Liver (tissue), 9 donors: ENCODE measurements around the gene KDM5A. TPM values are rescaled to one million over a fixed set of nuclear protein-coding genes. Genes with fewer than 3 reads are reported as not detected.

ENCODE experiments used
- DNase-seq: peaks from one replicate; pipeline ENCODE4 v3.0.0-alpha.2; 2017; ENCODE audit warnings: low spot score
- H3K27ac ChIP-seq, 2 donors: one replicate each; pipeline ENCODE4 v1.7.0; 2013; ENCODE audit warnings: inconsistent platforms in 2 of 2, low read length in 2 of 2, control low read depth in 1 of 2, low read depth in 1 of 2, mild to moderate bottlenecking in 1 of 2
- H3K27me3 ChIP-seq, 4 donors: one replicate each; pipeline versions ENCODE4 v1.6.1 to v1.7.0; 2013; ENCODE audit warnings: low read length in 3 of 4, inconsistent platforms in 1 of 4, mild to moderate bottlenecking in 1 of 4, moderate library complexity in 1 of 4; ENCODE audit not compliant: control insufficient read depth in 4 of 4, insufficient read depth in 4 of 4
- H3K36me3 ChIP-seq, 4 donors: one replicate each; pipeline versions ENCODE4 v1.6.1 to v1.7.0; 2013; ENCODE audit warnings: low read length in 3 of 4, mild to moderate bottlenecking in 3 of 4, low read depth in 1 of 4, moderate library complexity in 1 of 4; ENCODE audit not compliant: control insufficient read depth in 4 of 4, insufficient read depth in 3 of 4
- H3K4me1 ChIP-seq, 4 donors: one replicate each; pipeline versions ENCODE4 v1.6.1 to v1.7.0; 2013; ENCODE audit warnings: low read length in 3 of 4, mild to moderate bottlenecking in 3 of 4, moderate library complexity in 1 of 4; ENCODE audit not compliant: control insufficient read depth in 4 of 4, insufficient read depth in 4 of 4
- H3K4me3 ChIP-seq, 3 donors: one replicate each; pipeline versions ENCODE4 v1.6.1 to v1.7.0; 2013; ENCODE audit warnings: low read length in 3 of 3, control low read depth in 1 of 3, low read depth in 1 of 3, mild to moderate bottlenecking in 1 of 3
- H3K9ac ChIP-seq, 2 donors: one replicate each; pipeline ENCODE4 v1.7.0; 2013; ENCODE audit warnings: low read length in 2 of 2, mild to moderate bottlenecking in 2 of 2, moderate library complexity in 2 of 2, control low read depth in 1 of 2, low read depth in 1 of 2
- H3K9me3 ChIP-seq, 4 donors: one replicate each; pipeline versions ENCODE4 v1.6.1 to v1.7.0; 2013; ENCODE audit warnings: low read length in 3 of 4; ENCODE audit not compliant: control insufficient read depth in 4 of 4
- ATF3 ChIP-seq: IDR thresholded peaks from 2 replicates; pipeline ENCODE4 v1.6.1; 2016; ENCODE audit warnings: antibody characterized with exemption
- CTCF ChIP-seq: fragments of 150-350 bp; IDR thresholded peaks from 2 replicates; pipeline ENCODE4 v1.5.1; 2017; ENCODE audit warnings: improper control_type of control experiment, low read depth, low read length; ENCODE audit not compliant: missing input control
- EGR1 ChIP-seq, 2 donors: IDR thresholded peaks; 2 replicates each; pipeline ENCODE4 v1.6.1; 2016 to 2018; ENCODE audit warnings: antibody characterized with exemption in 2 of 2, low read depth in 2 of 2
- FOXA1 ChIP-seq: IDR thresholded peaks from 2 replicates; pipeline ENCODE4 v1.6.1; 2016; ENCODE audit warnings: antibody characterized with exemption
- FOXA2 ChIP-seq: IDR thresholded peaks from 2 replicates; pipeline ENCODE4 v1.6.1; 2016; ENCODE audit warnings: antibody characterized with exemption
- GABPA ChIP-seq, 2 donors: IDR thresholded peaks in 1 of 2; conservative IDR thresholded peaks in 1 of 2; 2 replicates each; pipeline ENCODE4 v1.6.1; 2016; ENCODE audit warnings: antibody characterized with exemption in 2 of 2, mild to moderate bottlenecking in 1 of 2, moderate library complexity in 1 of 2
- HNF4A ChIP-seq, 2 donors: conservative IDR thresholded peaks; 2 replicates each; pipeline ENCODE4 v1.6.1; 2016; ENCODE audit warnings: antibody characterized with exemption in 2 of 2, mild to moderate bottlenecking in 2 of 2
- HNF4G ChIP-seq: IDR thresholded peaks from 2 replicates; pipeline ENCODE4 v1.6.1; 2016; ENCODE audit warnings: antibody characterized with exemption
- JUND ChIP-seq, 2 donors: IDR thresholded peaks; 2 replicates each; pipeline ENCODE4 v1.6.1; 2016; ENCODE audit warnings: antibody characterized with exemption in 2 of 2
- MAX ChIP-seq: IDR thresholded peaks from 2 replicates; pipeline ENCODE4 v1.6.1; 2016; ENCODE audit warnings: antibody characterized with exemption
- NR2F2 ChIP-seq: IDR thresholded peaks from 2 replicates; pipeline ENCODE4 v1.6.1; 2016; ENCODE audit warnings: antibody characterized with exemption
- RAD21 ChIP-seq, 2 donors: IDR thresholded peaks; 2 replicates each; pipeline ENCODE4 v1.6.1; 2016; ENCODE audit warnings: antibody characterized with exemption in 2 of 2, mild to moderate bottlenecking in 2 of 2
- REST ChIP-seq: IDR thresholded peaks from 2 replicates; pipeline ENCODE4 v1.6.1; 2016; ENCODE audit warnings: antibody characterized with exemption, mild to moderate bottlenecking
- RXRA ChIP-seq, 2 donors: IDR thresholded peaks; 2 replicates each; pipeline ENCODE4 v1.6.1; 2017 to 2018; ENCODE audit warnings: antibody characterized with exemption in 2 of 2, mild to moderate bottlenecking in 1 of 2
- SP1 ChIP-seq: IDR thresholded peaks from 2 replicates; pipeline ENCODE4 v1.6.1; 2018; ENCODE audit warnings: antibody characterized with exemption, mild to moderate bottlenecking
- TAF1 ChIP-seq: conservative IDR thresholded peaks from 2 replicates; pipeline ENCODE4 v1.6.1; 2016; ENCODE audit warnings: antibody characterized with exemption, mild to moderate bottlenecking
- YY1 ChIP-seq: IDR thresholded peaks from 2 replicates; pipeline ENCODE4 v1.6.1; 2016; ENCODE audit warnings: antibody characterized with exemption, mild to moderate bottlenecking
- ZBTB33 ChIP-seq: IDR thresholded peaks from 2 replicates; pipeline ENCODE4 v1.6.1; 2016; ENCODE audit warnings: antibody characterized with exemption
- WGBS: extraction: QIAGEN DNeasy Blood & Tissue Kit; methylation state at CpG from one replicate; pipeline ENCODE4 v1.1.7; 2013; 5-methylcytosine and 5-hydroxymethylcytosine counted together
- polyA plus RNA-seq, 2 donors: library from polyadenylated mRNA; stranded (reverse) in 1 of 2; unstranded in 1 of 2; fragments of 200-250 nt in 1 of 2; fragments of >200 nt in 1 of 2; fragmentation: Nextera tagmentation in 1 of 2; extraction: Ambion mirVana in 1 of 2; gene quantifications; one replicate each; pipeline versions ENCODE4 v1.2.1 to v1.2.3, GENCODE V29; 2013 to 2015
- total RNA-seq, 2 donors: library from RNA; depleted of rRNA; stranded (reverse); fragments of >200 nt; gene quantifications; one replicate each; pipeline ENCODE4 v1.2.3, GENCODE V29; 2014
- donor health status: healthy.
- donor health status: healthy.
- donor health status: healthy.
- donor health status: healthy.
- donor health status: healthy.

KDM5A gene
- total and polyA plus RNA-seq, 4 donors, result 7.2 to 33.7 (median 23.6) TPM

GRCh38 chr12:308511-308910 is 80.6 kb downstream of the KDM5A start:
- Histone ChIP-seq H3K9me3 (no peaks in the 10 kb centered on the region), H3K4me1 (no peaks in the 10 kb centered on the region), H3K27ac (no peak overlapping the region), H3K36me3 (peaks cover 12 to 81% (median 74%) of the 10 kb centered on the region in 4 donors), H3K4me3 (no peak overlapping the region), H3K27me3 (no peaks in the 10 kb centered on the region), H3K9ac (no peak overlapping the region)
- DNase-seq, result no peak
- WGBS, result 88% methylated on average over 2 of the region's 2 CpGs
- TF ChIP-seq ATF3 (no peak), TAF1 (no peak), SP1 (no peak), GABPA (IDR thresholded peaks at IDR 0.05 in 1 of 2, conservative IDR thresholded peaks at IDR 0.05 in 1 of 2) (no peak), YY1 (no peak), RXRA (IDR thresholded peaks at IDR 0.05) (no peak), FOXA2 (no peak), REST (no peak), ZBTB33 (no peak), HNF4G (no peak), NR2F2 (no peak), MAX (no peak), RAD21 (IDR thresholded peaks at IDR 0.05) (no peak), HNF4A (conservative IDR thresholded peaks at IDR 0.05) (no peak), EGR1 (IDR thresholded peaks at IDR 0.05; ENCODE audit: low read depth in 2 of 2) (no peak), CTCF (no peak), FOXA1 (no peak), JUND (IDR thresholded peaks at IDR 0.05) (no peak)
